SK-N-SH (cell line): ENCODE results near the gene OGFOD3. TPM values are rescaled to one million over a fixed set of nuclear protein-coding genes. Genes with fewer than 3 reads are reported as not detected.

ENCODE experiments used
- CTCF ChIA-PET: fragments of 300-600, 350-600 bp; formaldehyde crosslinking; extraction: SDS; loops from one replicate; lab custom pipeline; 2021; lab: Yijun Ruan, JAX
- POLR2A ChIA-PET: fragments of 350-600 bp; sonication (Branson Sonifier 250); formaldehyde crosslinking; extraction: SDS; loops from one replicate; lab custom pipeline; 2020; ENCODE audit warnings: antibody characterized with exemption, inconsistent platforms; lab: Yijun Ruan, JAX
- DNase-seq: peaks from one replicate; pipeline ENCODE4 v3.0.0; 2012
- H2AFZ ChIP-seq: fragments of 200-600 bp; sonication (generic); 2 replicates; pipeline ENCODE4 v1.8.1; 2016; ENCODE audit warnings: antibody characterized with exemption, mild to moderate bottlenecking, low read depth
- H3F3A ChIP-seq: fragments of 200-600 bp; sonication (generic); replicated peaks from 2 replicates; pipeline ENCODE3; 2016; ENCODE audit warnings: antibody characterized with exemption, mild to moderate bottlenecking; ENCODE audit not compliant: insufficient read depth
- H3K27ac ChIP-seq, 2 experiments: fragments of 200-500 bp in 1 of 2; fragments of 200-600 bp in 1 of 2; sonication (Bioruptor generic) in 1 of 2; sonication (generic), shearing (Covaris generic) in 1 of 2; 2 replicates each; pipeline versions ENCODE4 v1.5.1 to v1.6.1; 2014 to 2016; ENCODE audit warnings: low read depth in 2 of 2, inconsistent platforms in 1 of 2, low read length in 1 of 2, mild to moderate bottlenecking in 1 of 2, mixed read lengths in 1 of 2
- H3K27me3 ChIP-seq: fragments of 200-600 bp; sonication (generic), shearing (Covaris generic); 2 replicates; pipeline ENCODE4 v1.6.1; 2016; ENCODE audit warnings: mixed run types; ENCODE audit not compliant: insufficient read depth
- H3K36me3 ChIP-seq, 2 experiments: fragments of 200-500 bp in 1 of 2; fragments of 200-600 bp in 1 of 2; sonication (Bioruptor generic) in 1 of 2; sonication (generic) in 1 of 2; replicated peaks in 1 of 2; 2 replicates each; pipeline versions ENCODE3 to v1.5.1; 2014 to 2016; ENCODE audit warnings: low read length in 1 of 2, mild to moderate bottlenecking in 1 of 2; ENCODE audit not compliant: insufficient read depth in 2 of 2, control insufficient read depth in 1 of 2
- H3K4me1 ChIP-seq, 2 experiments: fragments of 200-500 bp in 1 of 2; fragments of 200-600 bp in 1 of 2; sonication (Bioruptor generic) in 1 of 2; sonication (generic), shearing (Covaris generic) in 1 of 2; 2 replicates each; pipeline versions ENCODE4 v1.5.1 to v1.6.1; 2014 to 2016; ENCODE audit warnings: low read depth in 1 of 2, low read length in 1 of 2, mixed run types in 1 of 2; ENCODE audit not compliant: insufficient read depth in 2 of 2, control insufficient read depth in 1 of 2
- H3K4me2 ChIP-seq: fragments of 200-600 bp; sonication (generic), shearing (Covaris generic); 2 replicates; pipeline ENCODE4 v1.6.1; 2017; ENCODE audit warnings: mixed run types
- H3K4me3 ChIP-seq, 2 experiments: fragments of 200-500 bp in 1 of 2; fragments of 200-600 bp in 1 of 2; sonication (Bioruptor generic) in 1 of 2; sonication (generic), shearing (Covaris generic) in 1 of 2; 2 replicates each; pipeline versions ENCODE4 v1.5.1 to v1.8.1; 2014 to 2016; ENCODE audit warnings: low read depth in 2 of 2, inconsistent platforms in 1 of 2, low read length in 1 of 2, mild to moderate bottlenecking in 1 of 2, mixed read lengths in 1 of 2, moderate library complexity in 1 of 2
- H3K79me2 ChIP-seq: fragments of 200-600 bp; sonication (generic); 2 replicates; pipeline ENCODE4 v1.8.1; 2017; ENCODE audit warnings: mild to moderate bottlenecking; ENCODE audit not compliant: insufficient read depth
- H3K9ac ChIP-seq: fragments of 200-600 bp; sonication (generic); 2 replicates; pipeline ENCODE4 v1.6.1; 2017; ENCODE audit warnings: mixed run types
- H3K9me2 ChIP-seq: fragments of 200-600 bp; sonication (generic); 2 replicates; pipeline ENCODE4 v1.6.1; 2017; ENCODE audit warnings: mixed run types
- H3K9me3 ChIP-seq: fragments of 200-600 bp; sonication (generic); 2 replicates; pipeline ENCODE4 v1.6.1; 2017; ENCODE audit warnings: mixed run types, mild to moderate bottlenecking, moderate library complexity
- H4K20me1 ChIP-seq: fragments of 200-600 bp; sonication (generic); 2 replicates; pipeline ENCODE4 v1.6.1; 2017; ENCODE audit warnings: mild to moderate bottlenecking, mixed run types; ENCODE audit not compliant: insufficient read depth
- CTCF ChIP-seq: fragments of 200-600 bp; sonication (generic); IDR thresholded peaks from 2 replicates; pipeline ENCODE4 v1.6.1; 2017; ENCODE audit warnings: antibody characterized with exemption, mild to moderate bottlenecking, moderate library complexity
- EP300 ChIP-seq, 2 experiments: IDR thresholded peaks; 2 replicates each; pipeline versions ENCODE4 v1.4.0 to v1.6.1; 2012; ENCODE audit warnings: borderline replicate concordance in 1 of 2, low read depth in 1 of 2, low read length in 1 of 2
- FOXJ3 ChIP-seq: sonication (generic); formaldehyde crosslinking; IDR thresholded peaks from 2 replicates; pipeline ENCODE4 v1.5.1; 2020; ENCODE audit warnings: mild to moderate bottlenecking, missing genetic modification reagents
- FOXM1 ChIP-seq: IDR thresholded peaks from 2 replicates; pipeline ENCODE4 v1.4.0; 2012; ENCODE audit warnings: low read depth, mild to moderate bottlenecking
- MAX ChIP-seq: IDR thresholded peaks from 2 replicates; pipeline ENCODE4 v1.4.0; 2012; ENCODE audit warnings: low read depth
- MXI1 ChIP-seq: IDR thresholded peaks from 2 replicates; pipeline ENCODE4 v1.6.1; 2012; ENCODE audit warnings: mild to moderate bottlenecking, low read depth, low read length, improper control_type of control experiment
- NFIC ChIP-seq: IDR thresholded peaks from 2 replicates; pipeline ENCODE4 v1.4.0; 2012; ENCODE audit warnings: borderline replicate concordance
- PBX3 ChIP-seq: IDR thresholded peaks from 2 replicates; pipeline ENCODE4; 2012
- POLR2AphosphoS5 ChIP-seq: IDR thresholded peaks from 2 replicates; pipeline ENCODE4 v1.6.1; 2012; ENCODE audit warnings: low read depth, low read length
- REST ChIP-seq: IDR thresholded peaks from 2 replicates; pipeline ENCODE4 v1.6.1; 2012; ENCODE audit warnings: mild to moderate bottlenecking, low read depth, low read length, moderate library complexity
- SIN3A ChIP-seq: IDR thresholded peaks from 2 replicates; pipeline ENCODE4 v1.6.1; 2012; ENCODE audit warnings: low read depth, mild to moderate bottlenecking, low read length, moderate library complexity, borderline replicate concordance
- SMC3 ChIP-seq: IDR thresholded peaks from 2 replicates; pipeline ENCODE4 v1.6.1; 2012; ENCODE audit warnings: low read depth, low read length, improper control_type of control experiment
- TCF12 ChIP-seq: IDR thresholded peaks from 2 replicates; pipeline ENCODE4 v1.4.0; 2012
- USF2 ChIP-seq: fragments of 150-350 bp; IDR thresholded peaks from 2 replicates; pipeline ENCODE4 v1.6.1; 2017; ENCODE audit warnings: antibody characterized with exemption, low read length, low read depth, borderline replicate concordance
- ZBTB33 ChIP-seq: IDR thresholded peaks from 2 replicates; pipeline ENCODE4 v1.4.0; 2012; ENCODE audit warnings: low read depth, borderline replicate concordance
- WGBS: methylation state at CpG from one replicate; pipeline ENCODE4 v1.1.6; 2017; ENCODE audit warnings: low lambda C conversion rate; 5-methylcytosine and 5-hydroxymethylcytosine counted together
- polyA plus RNA-seq, 3 experiments: library from polyadenylated mRNA; depleted of rRNA; stranded (reverse); fragments of >200 nt; gene quantifications; 2 replicates each; pipeline ENCODE4 v1.2.3, GENCODE V29; 2012

Gene OGFOD3
- polyA plus RNA-seq, 1 of the 3 experiments (the other 2 are of a cell fraction), result 68.2 TPM

GRCh38 chr17:82388223-82388921 is 30.0 kb downstream of the OGFOD3 start:
- WGBS, result 75% methylated on average over 31 of the region's 34 CpGs
- ChIA-PET POLR2A (no interaction called here), CTCF (interaction anchor here (0.9 to 1.9 kb wide), 3 partner anchors 10 to 152 kb away, joined by 4 to 6 read pairs (median 4); no protein-coding TSS in a partner anchor)

More at GRCh38 chr17:82388223-82388921, 30.0 kb downstream of the OGFOD3 start:
- H3K4me3 ChIP-seq, result no peak overlapping the region
- TF ChIP-seq SMC3, result peak; percentile 4; the same call in 1 of the 2 replicates
- no peak for TF ChIP-seq TCF12
- no peak for TF ChIP-seq MXI1
- no peak for TF ChIP-seq SIN3A
- TF ChIP-seq FOXJ3 (CRISPR knock-in tag), result no peak
- peak; percentile 50; the same call in 1 of the 2 replicates for TF ChIP-seq ZBTB33
- TF ChIP-seq USF2, result no peak
- TF ChIP-seq MAX, result no peak
- peak; percentile 92 for TF ChIP-seq REST
- TF ChIP-seq CTCF, result no peak
- no peak for TF ChIP-seq POLR2AphosphoS5
- TF ChIP-seq EP300 (IDR thresholded peaks at IDR 0.05; ENCODE audit: borderline replicate concordance in 1 of 2, low read depth in 1 of 2, low read length in 1 of 2), result no peak
- 0 out of 2 replicates have a peak, but pooled peaks have one; percentile 8 for TF ChIP-seq NFIC
- TF ChIP-seq PBX3, result no peak
- TF ChIP-seq FOXM1, result no peak
- no peak overlapping the region for H3K9ac ChIP-seq
- H3K79me2 ChIP-seq, result no peaks in the 10 kb centered on the region
- no peak overlapping the region for H3K4me2 ChIP-seq
- H2AFZ ChIP-seq, result no peak overlapping the region
- H3K27ac ChIP-seq, result no peak overlapping the region
- peak; percentile 63 for DNase-seq
- no peaks in the 10 kb centered on the region for H3K27me3 ChIP-seq
- peaks cover 8% of the 10 kb centered on the region; the same call in 1 of the 2 replicates for H4K20me1 ChIP-seq
- no peaks in the 10 kb centered on the region for H3K9me3 ChIP-seq
- H3K9me2 ChIP-seq, result no peaks in the 10 kb centered on the region
- peaks cover 4% of the 10 kb centered on the region for H3F3A ChIP-seq
- H3K36me3 ChIP-seq, result peaks cover 0 to 2% of the 10 kb centered on the region in 2 experiments
- H3K4me1 ChIP-seq, result peaks cover 6 to 48% of the 10 kb centered on the region in 2 experiments; a peak in 2 of 4 replicates
